GM10248 (cell line): Measurements from ENCODE around the gene ZBTB11.
"Not testable (repeated sequence)": the region's sequence is repeated elsewhere in the genome, so short reads cannot be mapped to it uniquely, and the experiment has no call there.

Experiments used
- CTCF ChIA-PET: fragments of 300-600 bp; sonication (Branson Sonifier 250); formaldehyde crosslinking; extraction: SDS; loops from one replicate; lab custom pipeline; 2021; ENCODE audit warnings: antibody characterized with exemption; lab: Yijun Ruan, JAX
- POLR2A ChIA-PET: fragments of 350-650 bp; sonication (Branson Sonifier 250); formaldehyde crosslinking; extraction: SDS; loops from one replicate; lab custom pipeline; 2020; ENCODE audit warnings: antibody characterized with exemption; lab: Yijun Ruan, JAX
- DNase-seq: peaks from one replicate; pipeline ENCODE4 v3.0.0; 2012; ENCODE audit errors: extremely low spot score
- TF ChIP-seq, protein P1 (sequence below): IDR thresholded peaks from 2 replicates; pipeline ENCODE4 v1.5.1; 2012; ENCODE audit warnings: mild to moderate bottlenecking, low read depth; ENCODE audit errors: extremely low read depth, missing control alignments, control extremely low read depth

The ZBTB11 gene

DNA sequence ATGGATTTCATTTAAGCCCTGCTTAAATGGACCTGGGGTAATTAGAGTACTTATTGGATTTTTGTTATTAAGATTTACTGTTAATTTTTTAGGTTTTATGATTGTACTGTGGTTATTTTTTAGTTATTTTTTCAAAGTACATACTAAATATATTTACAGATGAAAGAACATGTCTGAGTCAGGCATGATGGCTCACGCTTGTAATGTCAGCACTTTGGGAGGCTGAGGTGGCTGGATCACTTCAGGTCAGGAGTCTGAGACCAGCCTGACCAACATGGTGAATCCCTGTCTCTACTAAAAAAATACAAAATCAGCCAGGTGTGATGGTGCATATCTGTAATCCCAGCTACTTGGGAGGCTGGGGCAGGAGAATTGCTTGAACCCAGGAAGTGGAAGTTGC is 25.8 kb upstream of the ZBTB11 start:
- TF ChIP-seq, protein P1, sequence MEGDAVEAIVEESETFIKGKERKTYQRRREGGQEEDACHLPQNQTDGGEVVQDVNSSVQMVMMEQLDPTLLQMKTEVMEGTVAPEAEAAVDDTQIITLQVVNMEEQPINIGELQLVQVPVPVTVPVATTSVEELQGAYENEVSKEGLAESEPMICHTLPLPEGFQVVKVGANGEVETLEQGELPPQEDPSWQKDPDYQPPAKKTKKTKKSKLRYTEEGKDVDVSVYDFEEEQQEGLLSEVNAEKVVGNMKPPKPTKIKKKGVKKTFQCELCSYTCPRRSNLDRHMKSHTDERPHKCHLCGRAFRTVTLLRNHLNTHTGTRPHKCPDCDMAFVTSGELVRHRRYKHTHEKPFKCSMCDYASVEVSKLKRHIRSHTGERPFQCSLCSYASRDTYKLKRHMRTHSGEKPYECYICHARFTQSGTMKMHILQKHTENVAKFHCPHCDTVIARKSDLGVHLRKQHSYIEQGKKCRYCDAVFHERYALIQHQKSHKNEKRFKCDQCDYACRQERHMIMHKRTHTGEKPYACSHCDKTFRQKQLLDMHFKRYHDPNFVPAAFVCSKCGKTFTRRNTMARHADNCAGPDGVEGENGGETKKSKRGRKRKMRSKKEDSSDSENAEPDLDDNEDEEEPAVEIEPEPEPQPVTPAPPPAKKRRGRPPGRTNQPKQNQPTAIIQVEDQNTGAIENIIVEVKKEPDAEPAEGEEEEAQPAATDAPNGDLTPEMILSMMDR, result no peak
- POLR2A ChIA-PET, result interaction anchor here (0.7 kb wide), 1 partner anchor 146 kb away, joined by 3 read pairs; the partner anchor contains the start of gene NFKBIZ
- no peak for DNase-seq
- CTCF ChIA-PET, result interaction anchor here (0.8 to 2.1 kb wide), 4 partner anchors 8 to 526 kb away, joined by 4 to 6 read pairs (median 5); no protein-coding TSS in a partner anchor

DNA sequence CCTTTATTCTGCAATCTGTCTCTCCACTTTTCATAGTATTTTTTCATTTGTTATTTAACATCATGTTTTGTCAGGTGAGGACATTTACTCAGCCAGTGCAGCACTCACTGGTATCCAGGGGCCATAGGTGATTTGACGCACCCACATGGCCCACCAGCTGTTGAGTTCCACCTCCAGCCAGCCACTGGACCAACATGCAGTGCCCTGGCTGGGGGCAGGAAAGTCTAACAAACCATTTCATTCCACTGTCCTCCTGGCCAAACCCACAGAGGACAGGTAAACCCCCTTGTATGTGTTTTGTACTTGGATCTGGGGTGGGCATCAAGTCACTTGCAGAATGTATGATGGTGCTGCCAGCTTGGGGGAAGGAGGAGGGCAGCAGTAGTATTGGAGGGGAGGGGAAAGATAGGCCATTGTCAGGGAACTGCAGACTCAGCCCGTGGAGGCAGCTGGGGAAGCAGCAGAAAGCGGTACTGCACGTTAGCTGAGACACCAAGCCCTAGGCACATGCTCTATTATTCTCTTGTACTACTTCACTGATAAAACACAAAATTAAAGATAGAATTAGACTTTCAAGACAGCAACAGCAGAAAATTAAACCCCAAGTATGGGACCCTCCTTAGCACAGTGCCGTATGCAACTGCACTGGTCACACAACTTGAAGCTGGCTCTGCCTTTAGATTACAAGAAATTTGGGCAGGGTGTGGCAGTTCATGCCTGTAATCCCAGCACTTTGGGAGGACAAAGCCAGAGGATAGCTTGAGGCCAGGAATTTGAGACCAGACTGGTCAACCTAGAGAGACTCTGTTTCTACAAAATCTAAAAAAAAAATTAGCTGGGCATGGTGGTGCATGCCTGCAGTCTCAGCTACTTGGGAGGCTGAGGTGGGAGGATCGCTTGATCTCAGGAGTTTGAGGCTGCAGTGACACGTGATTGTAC is 25.0 kb upstream of the ZBTB11 start:
- ChIA-PET POLR2A (interaction anchor here (0.7 kb wide), 1 partner anchor 147 kb away, joined by 3 read pairs; the partner anchor contains the start of gene NFKBIZ), CTCF (interaction anchor here (0.8 to 2.1 kb wide), 7 partner anchors 8 to 527 kb away, joined by 3 to 7 read pairs (median 5); no protein-coding TSS in a partner anchor)
- no peak for DNase-seq
- TF ChIP-seq, protein P1, result no peak

DNA sequence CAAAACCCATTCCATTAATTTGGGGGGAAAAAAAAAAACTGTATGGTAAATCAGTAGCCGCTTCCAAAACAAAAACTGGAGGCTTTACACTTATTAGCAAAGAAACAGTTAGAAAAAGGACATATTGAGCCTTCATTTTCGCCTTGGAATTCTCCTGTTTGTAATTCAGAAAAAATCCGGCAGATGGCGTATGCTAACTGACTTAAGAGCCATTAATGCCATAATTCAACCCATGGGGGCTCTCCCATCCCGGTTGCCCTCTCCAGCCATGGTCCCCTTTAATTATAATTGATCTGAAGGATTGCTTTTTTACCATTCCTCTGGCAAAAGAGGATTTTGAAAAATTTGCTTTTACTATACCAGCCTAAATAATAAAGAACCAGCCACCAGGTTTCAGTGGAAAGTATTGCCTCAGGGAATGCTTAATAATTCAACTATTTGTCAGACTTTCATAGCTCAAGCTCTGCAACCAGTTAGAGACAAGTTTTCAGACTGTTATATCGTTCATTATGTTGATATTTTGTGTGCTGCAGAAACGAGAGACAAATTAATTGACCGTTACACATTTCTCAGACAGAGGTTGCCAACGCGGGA is 18.9 kb upstream of the ZBTB11 start:
- CTCF ChIA-PET, result interaction anchor here (0.6 to 0.7 kb wide), 2 partner anchors 11 to 107 kb away, joined by 3 read pairs; no protein-coding TSS in a partner anchor
- TF ChIP-seq, protein P1, result peak; percentile 69
- no peak for DNase-seq
- POLR2A ChIA-PET, result no interaction called here

DNA sequence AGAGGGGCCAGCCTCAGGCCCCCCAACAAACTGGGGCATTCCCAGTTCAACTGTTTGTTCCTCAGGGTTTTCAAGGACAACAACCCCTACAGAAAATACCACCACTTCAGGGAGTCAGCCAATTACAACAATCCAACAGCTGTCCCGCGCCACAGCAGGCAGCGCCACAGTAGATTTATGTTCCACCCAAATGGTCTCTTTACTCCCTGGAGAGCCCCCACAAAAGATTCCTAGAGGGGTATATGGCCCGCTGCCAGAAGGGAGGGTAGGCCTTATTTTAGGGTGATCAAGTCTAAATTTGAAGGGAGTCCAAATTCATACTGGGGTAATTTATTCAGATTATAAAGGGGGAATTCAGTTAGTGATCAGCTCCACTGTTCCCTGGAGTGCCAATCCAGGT is 17.9 kb upstream of the ZBTB11 start:
- POLR2A ChIA-PET, DNase-seq: not testable (repeated sequence)
- CTCF ChIA-PET, result interaction anchor here (1.1 kb wide), 1 partner anchor 8 kb away, joined by 4 read pairs; the partner anchor contains the start of gene RPL24

DNA sequence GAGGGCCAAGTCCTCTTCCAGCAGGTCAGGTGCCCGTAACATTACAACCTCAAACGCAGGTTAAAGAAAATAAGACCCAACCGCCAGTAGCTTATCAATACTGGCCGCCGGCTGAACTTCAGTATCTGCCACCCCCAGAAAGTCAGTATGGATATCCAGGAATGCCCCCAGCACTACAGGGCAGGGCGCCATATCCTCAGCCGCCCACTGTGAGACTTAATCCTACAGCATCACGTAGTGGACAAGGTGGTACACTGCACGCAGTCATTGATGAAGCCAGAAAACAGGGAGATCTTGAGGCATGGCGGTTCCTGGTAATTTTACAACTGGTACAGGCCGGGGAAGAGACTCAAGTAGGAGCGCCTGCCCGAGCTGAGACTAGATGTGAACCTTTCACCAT is 16.6 kb upstream of the ZBTB11 start:
- CTCF ChIA-PET, result interaction anchor here (1.0 to 1.2 kb wide), 3 partner anchors 13 to 532 kb away, joined by 3 read pairs; no protein-coding TSS in a partner anchor
- DNase-seq, POLR2A ChIA-PET: not testable (repeated sequence)
- TF ChIP-seq, protein P1, result peak; percentile 66

DNA sequence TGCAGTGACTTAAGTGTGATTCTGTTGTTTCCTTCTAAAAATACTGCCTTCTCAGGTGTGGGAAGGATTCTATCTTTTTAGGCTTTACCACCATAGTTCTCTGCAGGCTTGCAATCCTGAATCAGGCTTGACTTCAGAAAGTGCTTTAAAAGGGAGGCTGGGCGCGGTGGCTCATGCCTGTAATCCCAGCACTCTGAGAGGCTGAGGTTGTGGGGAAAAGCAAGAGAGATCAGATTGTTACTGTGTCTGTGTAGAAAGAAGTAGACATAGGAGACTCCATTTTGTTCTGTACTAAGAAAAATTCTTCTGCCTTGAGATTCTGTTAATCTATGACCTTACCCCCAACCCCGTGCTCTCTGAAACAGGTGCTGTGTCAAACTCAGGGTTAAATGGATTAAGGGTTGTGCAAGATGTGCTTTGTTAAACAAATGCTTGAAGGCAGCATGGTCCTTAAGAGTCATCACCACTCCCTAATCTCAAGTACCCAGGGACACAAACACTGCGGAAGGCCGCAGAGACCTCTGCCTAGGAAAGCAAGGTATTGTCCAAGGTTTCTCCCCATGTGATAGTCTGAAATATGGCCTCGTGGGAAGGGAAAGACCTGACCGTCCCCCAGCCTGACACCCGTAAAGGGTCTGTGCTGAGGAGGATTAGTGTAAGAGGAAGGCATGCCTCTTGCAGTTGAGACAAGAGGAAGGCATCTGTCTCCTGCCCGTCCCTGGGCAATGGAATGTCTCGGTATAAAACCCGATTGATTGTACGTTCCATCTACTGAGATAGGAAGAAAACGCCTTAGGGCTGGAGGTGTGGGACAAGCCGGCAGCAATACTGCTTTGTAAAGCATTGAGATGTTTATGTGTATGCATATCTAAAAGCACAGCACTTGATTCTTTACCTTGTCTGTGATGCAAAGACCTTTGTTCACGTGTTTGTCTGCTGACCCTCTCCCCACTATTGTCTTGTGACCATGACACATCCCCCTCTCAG is 15.0 kb upstream of the ZBTB11 start:
- CTCF ChIA-PET, result interaction anchor here (1.1 to 1.6 kb wide), 4 partner anchors 9 to 533 kb away, joined by 3 to 6 read pairs (median 4); no protein-coding TSS in a partner anchor
- DNase-seq, POLR2A ChIA-PET: not testable (repeated sequence)

DNA sequence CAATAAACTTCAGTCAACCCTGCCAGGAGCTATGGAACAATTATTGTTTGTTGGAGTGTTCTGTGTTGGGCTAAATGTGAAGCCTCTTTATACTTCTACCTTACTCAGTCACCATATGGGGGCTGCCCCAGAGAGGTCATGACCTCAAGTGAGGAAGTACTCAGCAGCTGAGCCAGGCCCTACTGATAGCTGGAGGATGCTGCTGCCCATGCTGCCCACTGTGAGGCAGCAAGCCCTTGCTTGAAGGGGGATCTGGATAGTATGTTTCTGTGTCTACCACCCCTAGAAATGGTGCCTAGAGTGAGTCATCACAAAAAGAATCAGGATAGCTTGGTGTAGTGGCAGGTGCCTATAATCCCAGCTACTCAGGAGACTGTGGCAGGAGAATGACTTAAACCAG is 14.0 kb upstream of the ZBTB11 start:
- TF ChIP-seq, protein P1, result no peak
- ChIA-PET CTCF (interaction anchor here (1.0 to 1.7 kb wide), 9 partner anchors 10 to 847 kb away, joined by 3 to 6 read pairs (median 4); no protein-coding TSS in a partner anchor), POLR2A (interaction anchor here (0.8 kb wide), 1 partner anchor 10 kb away, joined by 6 read pairs; no protein-coding TSS in a partner anchor)
- peak; percentile 32 for DNase-seq
